Jurkat, Clone E6-1 (cell line): ENCODE results near the gene IL1RN.

Experiments
- DNase-seq: peaks from one replicate; pipeline ENCODE4 v3.0.0-alpha.2; 2011; ENCODE audit warnings: low read depth, low spot score
- H3K4me3 ChIP-seq: 2 replicates; pipeline ENCODE4 v1.5.1; 2011; ENCODE audit warnings: mild to moderate bottlenecking, low read length, control low read depth, moderate library complexity

The IL1RN gene

GRCh38 chr2:113148606-113149552 lies 21.5 kb downstream of the IL1RN start:
- no peak overlapping the region for H3K4me3 ChIP-seq
- DNase-seq = no peak

GRCh38 chr2:113149553-113150257 lies 22.3 kb downstream of the IL1RN start:
- DNase-seq = no peak

GRCh38 chr2:113150258-113150601 lies 22.8 kb downstream of the IL1RN start:
- no peak overlapping the region for H3K4me3 ChIP-seq
- no peak for DNase-seq

More at GRCh38 chr2:113149553-113150257, 22.3 kb downstream of the IL1RN start:
- no peak overlapping the region for H3K4me3 ChIP-seq

- no peak for DNase-seq
- H3K4me3 ChIP-seq = no peak overlapping the region
Measured at GRCh38 chr2:113155331-113155730, 27.9 kb downstream of the IL1RN start.

GRCh38 chr2:113156278-113157117 lies 29.1 kb downstream of the IL1RN start:
- peak overlapping the region; percentile 37 for H3K4me3 ChIP-seq
- DNase-seq = no peak

GRCh38 chr2:113157118-113157896 lies 29.9 kb downstream of the IL1RN start:
- H3K4me3 ChIP-seq = peak overlapping the region; percentile 37
- no peak for DNase-seq

GRCh38 chr2:113157897-113158753 lies 30.7 kb downstream of the IL1RN start:
- peak overlapping the region; percentile 37 for H3K4me3 ChIP-seq
- DNase-seq = no peak

GRCh38 chr2:113158884-113159553 lies 31.6 kb downstream of the IL1RN start:
- no peak for DNase-seq

GRCh38 chr2:113160248-113160647 lies 32.9 kb downstream of the IL1RN start:
- no peak for DNase-seq
- no peak overlapping the region for H3K4me3 ChIP-seq

More at GRCh38 chr2:113158884-113159553, 31.6 kb downstream of the IL1RN start:
- H3K4me3 ChIP-seq = no peak overlapping the region

GRCh38 chr2:113160962-113161361 lies 33.6 kb downstream of the IL1RN start:
- H3K4me3 ChIP-seq = no peak overlapping the region
- no peak for DNase-seq

- DNase-seq = no peak
Measured at GRCh38 chr2:113162173-113162572, 34.8 kb downstream of the IL1RN start.

GRCh38 chr2:113162869-113163268 lies 35.5 kb downstream of the IL1RN start:
- DNase-seq = no peak
- H3K4me3 ChIP-seq = no peak overlapping the region

More at GRCh38 chr2:113162173-113162572, 34.8 kb downstream of the IL1RN start:
- no peak overlapping the region for H3K4me3 ChIP-seq

- no peak for DNase-seq
- H3K4me3 ChIP-seq = no peak overlapping the region
Measured at GRCh38 chr2:113164215-113164929, 37.0 kb downstream of the IL1RN start.

GRCh38 chr2:113164930-113165585 lies 37.7 kb downstream of the IL1RN start:
- no peak overlapping the region for H3K4me3 ChIP-seq
- DNase-seq = no peak

GRCh38 chr2:113166187-113166645 lies 38.8 kb downstream of the IL1RN start:
- DNase-seq = no peak
- no peak overlapping the region for H3K4me3 ChIP-seq
